GM23338 (cell line): Measurements from ENCODE around the gene PAK4. TPM values are rescaled to one million over a fixed set of nuclear protein-coding genes. Genes with fewer than 3 reads are reported as not detected.

Experiments used
- ATAC-seq: fragments of 200-7000 bp; cut with Tn5 transposase; 3 replicates; pipeline ENCODE4 v1.9.1; 2020
- DNase-seq: peaks from one replicate; pipeline ENCODE4 v3.0.0-alpha.2; 2015; ENCODE audit warnings: low spot score
- H2AFZ ChIP-seq: fragments of 200-600 bp; sonication (generic); 2 replicates; pipeline ENCODE4 v1.8.0; 2016; ENCODE audit warnings: antibody characterized with exemption, mild to moderate bottlenecking, moderate library complexity
- H3F3A ChIP-seq: fragments of 200-600 bp; sonication (generic); replicated peaks from 2 replicates; pipeline ENCODE4 v1.8.0; 2017; ENCODE audit warnings: antibody characterized with exemption, mixed run types, low read depth
- H3K27ac ChIP-seq: fragments of 200-600 bp; sonication (generic); 2 replicates; pipeline ENCODE4 v1.6.1; 2016; ENCODE audit warnings: low read depth
- H3K27me3 ChIP-seq: fragments of 200-600 bp; sonication (generic); 2 replicates; pipeline ENCODE4 v1.8.0; 2016; ENCODE audit warnings: mild to moderate bottlenecking, mixed run types, moderate library complexity; ENCODE audit not compliant: insufficient read depth
- H3K36me3 ChIP-seq: fragments of 200-600 bp; sonication (generic); 2 replicates; pipeline ENCODE4 v1.8.0; 2016; ENCODE audit warnings: mild to moderate bottlenecking; ENCODE audit not compliant: insufficient read depth
- H3K4me1 ChIP-seq: fragments of 200-600 bp; sonication (generic); 2 replicates; pipeline ENCODE4 v1.8.0; 2016; ENCODE audit warnings: mild to moderate bottlenecking, moderate library complexity; ENCODE audit not compliant: insufficient read depth
- H3K4me2 ChIP-seq: fragments of 200-600 bp; sonication (generic); 2 replicates; pipeline ENCODE4 v1.7.1; 2017; ENCODE audit warnings: mixed run types
- H3K4me3 ChIP-seq: fragments of 200-600 bp; sonication (generic); 2 replicates; pipeline ENCODE4 v1.6.1; 2016; ENCODE audit warnings: mixed run types
- H3K79me2 ChIP-seq: fragments of 200-600 bp; sonication (generic); replicated peaks from 2 replicates; pipeline ENCODE4 v1.8.0; 2017; ENCODE audit warnings: mild to moderate bottlenecking; ENCODE audit not compliant: insufficient read depth
- H3K9me2 ChIP-seq: fragments of 200-600 bp; sonication (generic); 2 replicates; pipeline ENCODE4 v1.8.0; 2017; ENCODE audit not compliant: insufficient read depth
- H4K20me1 ChIP-seq: fragments of 200-600 bp; sonication (generic); replicated peaks from 2 replicates; pipeline ENCODE4 v1.8.0; 2017; ENCODE audit warnings: mild to moderate bottlenecking; ENCODE audit not compliant: insufficient read depth
- H3K27ac Mint-ChIP-seq: 2 replicates; pipeline ENCODE4 v1.8.0; 2020; ENCODE audit warnings: inconsistent platforms, mild to moderate bottlenecking, moderate library complexity, mixed read lengths
- H3K27me3 Mint-ChIP-seq: 3 replicates; pipeline ENCODE4 v1.8.0; 2022; ENCODE audit warnings: low read depth, mild to moderate bottlenecking, moderate library complexity, mixed read lengths, inconsistent platforms; ENCODE audit not compliant: insufficient read depth, poor library complexity
- H3K36me3 Mint-ChIP-seq: 3 replicates; pipeline ENCODE4 v1.8.0; 2021; ENCODE audit warnings: low read depth, mild to moderate bottlenecking, inconsistent platforms, moderate library complexity, mixed read lengths
- H3K4me1 Mint-ChIP-seq: 3 replicates; pipeline ENCODE4 v1.8.0; 2020; ENCODE audit warnings: mild to moderate bottlenecking, inconsistent platforms, mixed read lengths
- H3K4me3 Mint-ChIP-seq: 3 replicates; pipeline ENCODE4 v1.8.0; 2021; ENCODE audit warnings: moderate library complexity, mild to moderate bottlenecking, inconsistent platforms, mixed read lengths
- H3K9me3 Mint-ChIP-seq: 3 replicates; pipeline ENCODE4 v1.8.0; 2020; ENCODE audit warnings: moderate library complexity, mild to moderate bottlenecking, inconsistent platforms, mixed read lengths
- CREB1 ChIP-seq: fragments of 250-450 bp; sonication (Bioruptor Pico); IDR thresholded peaks from 2 replicates; pipeline ENCODE4 v1.5.0; 2020; ENCODE audit warnings: low read depth, mild to moderate bottlenecking, moderate library complexity
- ETS1 ChIP-seq: IDR thresholded peaks from 2 replicates; pipeline ENCODE4 v1.6.1; 2016; ENCODE audit warnings: antibody characterized with exemption
- EZH2phosphoT487 ChIP-seq: fragments of 200-600 bp; sonication (generic); IDR thresholded peaks from one replicate; pipeline ENCODE4 v1.8.1; 2018; ENCODE audit warnings: antibody characterized with exemption; ENCODE audit not compliant: unreplicated experiment
- NANOG ChIP-seq: IDR thresholded peaks from 2 replicates; pipeline ENCODE4 v1.6.1; 2016; ENCODE audit warnings: antibody characterized with exemption, borderline replicate concordance
- POLR2AphosphoS5 ChIP-seq: IDR thresholded peaks from 2 replicates; pipeline ENCODE4 v1.6.1; 2016; ENCODE audit warnings: antibody characterized with exemption, low read depth
- REST ChIP-seq: IDR thresholded peaks from one replicate; pipeline ENCODE4 v1.6.1; 2018; ENCODE audit warnings: antibody characterized with exemption; ENCODE audit not compliant: unreplicated experiment
- STAT1 ChIP-seq: IDR thresholded peaks from one replicate; pipeline ENCODE4 v1.6.1; 2016; ENCODE audit warnings: antibody characterized with exemption; ENCODE audit not compliant: unreplicated experiment
- ZNF462 ChIP-seq: fragments of 250-450 bp; sonication (Bioruptor Pico); IDR thresholded peaks from 2 replicates; pipeline ENCODE4 v1.5.0; 2020; ENCODE audit warnings: mild to moderate bottlenecking, moderate library complexity
- polyA plus RNA-seq: library from polyadenylated mRNA; unstranded; fragments of >200 nt; fragmentation: Nextera tagmentation; extraction: Ambion mirVana; gene quantifications from 2 replicates; pipeline ENCODE4 v1.2.1, GENCODE V29; 2016
- total RNA-seq: library from RNA; depleted of rRNA; stranded (reverse); fragments of >200 nt; shearing (Covaris generic); gene quantifications from 2 replicates; pipeline ENCODE4 v1.2.3, GENCODE V29; 2014

PAK4 gene
- total and polyA plus RNA-seq, 2 experiments from 2014 or later = 28.7 to 35.4 TPM

- no peaks in the 10 kb centered on the region for H3K36me3 Mint-ChIP-seq
- no peaks in the 10 kb centered on the region for H3K9me2 ChIP-seq
- 0 out of 2 replicates have a peak, but pooled peaks cover 3% of the 10 kb centered on the region for H3F3A ChIP-seq
- peak overlapping the region; percentile 53 for H3K4me3 Mint-ChIP-seq
- no peaks in the 10 kb centered on the region for H3K36me3 ChIP-seq
- H3K27ac Mint-ChIP-seq = peak overlapping the region; percentile 87
- ATAC-seq = peak; percentile 86
- H3K27me3 ChIP-seq = no peaks in the 10 kb centered on the region
- H3K4me1 ChIP-seq = peaks cover 60% of the 10 kb centered on the region
- H3K4me1 Mint-ChIP-seq = peaks cover 83% of the 10 kb centered on the region
- peaks cover 23% of the 10 kb centered on the region for H3K27me3 Mint-ChIP-seq
- peak overlapping the region; percentile 44; the same call in 1 of the 2 replicates for H3K4me3 ChIP-seq
- DNase-seq = peak; percentile 92
- peak overlapping the region; percentile 85 for H3K27ac ChIP-seq
- peak overlapping the region; percentile 78 for H3K4me2 ChIP-seq
- peaks cover 95% of the 10 kb centered on the region for H3K79me2 ChIP-seq
- peaks cover 7% of the 10 kb centered on the region; the same call in 1 of the 2 replicates for H4K20me1 ChIP-seq
- H2AFZ ChIP-seq = no peak overlapping the region
- no peaks in the 10 kb centered on the region for H3K9me3 Mint-ChIP-seq
- TF ChIP-seq EZH2phosphoT487 (no peak), NANOG (no peak), STAT1 (no peak), CREB1 (CRISPR knock-in tag) (no peak), ZNF462 (CRISPR knock-in tag) (no peak), POLR2AphosphoS5 (no peak), REST (no peak), ETS1 (no peak)
Measured at GRCh38 chr19:39139305-39139874, 13.8 kb downstream of the PAK4 start.
